ENCODE data around the gene MAMDC2.

DNA sequence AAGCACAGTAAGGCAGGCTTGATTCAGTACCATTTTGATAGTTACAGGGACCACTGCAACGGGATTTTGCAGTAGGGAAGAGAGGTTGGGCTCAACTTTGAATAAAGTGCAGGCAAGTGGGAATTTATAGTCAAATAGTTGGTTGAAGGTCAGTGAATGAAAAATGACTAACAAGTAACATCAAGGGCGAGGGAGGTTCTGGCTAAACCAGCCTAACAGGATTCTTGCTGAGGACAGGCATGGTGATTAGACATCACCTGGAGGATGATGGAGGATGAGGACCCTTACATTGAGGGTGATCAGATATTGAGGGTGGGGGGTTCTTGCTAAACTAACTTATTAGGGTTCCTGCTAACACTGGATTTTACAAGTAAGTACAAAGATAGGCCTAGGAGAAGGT lies 149.1 kb downstream of the MAMDC2 start:
- TF ChIP-seq CTCF (IDR thresholded peaks at IDR 0.05) (no peak), POLR2A (IDR thresholded peaks at IDR 0.05) (no peak)

Data from adrenal gland (tissue), 5 donors.